Measurements from ENCODE around the gene LGALS3. TPM values are rescaled to one million over a fixed set of nuclear protein-coding genes. Genes with fewer than 3 reads are reported as not detected.

The LGALS3 gene
- total and polyA plus RNA-seq, 2 experiments from 2014 or later, result 33.2 to 60.3 TPM

GRCh38 chr14:55107766-55108554 lies 21.1 kb upstream of the LGALS3 start:
- peak in 1 of 2 donors; percentile 98 for DNase-seq (ENCODE audit: low read depth in 1 of 2, low spot score in 1 of 2)
- H3K9me3 ChIP-seq (ENCODE audit: low read depth), result no peaks in the 10 kb centered on the region
- no peak for TF ChIP-seq CTCF (IDR thresholded peaks at IDR 0.05; ENCODE audit: low read depth, low read length)
- no peak overlapping the region for H3K27ac ChIP-seq
- H3K4me1 ChIP-seq (ENCODE audit: low read depth), result peaks cover 15% of the 10 kb centered on the region
- H3K36me3 ChIP-seq, result no peaks in the 10 kb centered on the region
- no peaks in the 10 kb centered on the region for H3K27me3 ChIP-seq
- no peak overlapping the region for H3K4me3 ChIP-seq

GRCh38 chr14:55109836-55110235 lies 19.2 kb upstream of the LGALS3 start:
- Histone ChIP-seq H3K4me1 (ENCODE audit: low read depth) (peaks cover 8% of the 10 kb centered on the region), H3K27ac (no peak overlapping the region), H3K27me3 (no peaks in the 10 kb centered on the region), H3K4me3 (no peak overlapping the region), H3K36me3 (no peaks in the 10 kb centered on the region), H3K9me3 (ENCODE audit: low read depth) (no peaks in the 10 kb centered on the region)
- TF ChIP-seq CTCF (IDR thresholded peaks at IDR 0.05; ENCODE audit: low read depth, low read length), result no peak
- no peak for DNase-seq (ENCODE audit: low read depth in 1 of 2, low spot score in 1 of 2)

- no peak overlapping the region for H3K27ac ChIP-seq
- no peak for TF ChIP-seq CTCF (IDR thresholded peaks at IDR 0.05; ENCODE audit: low read depth, low read length)
- H3K27me3 ChIP-seq, result no peaks in the 10 kb centered on the region
- no peaks in the 10 kb centered on the region for H3K9me3 ChIP-seq (ENCODE audit: low read depth)
- peaks cover under 1% of the 10 kb centered on the region for H3K4me1 ChIP-seq (ENCODE audit: low read depth)
- H3K4me3 ChIP-seq, result no peak overlapping the region
- no peaks in the 10 kb centered on the region for H3K36me3 ChIP-seq
- DNase-seq (ENCODE audit: low read depth in 1 of 2, low spot score in 1 of 2), result no peak
These were observed 17.8 kb upstream of the LGALS3 start for GRCh38 chr14:55111122-55111708.

- TF ChIP-seq CTCF (IDR thresholded peaks at IDR 0.05; ENCODE audit: low read depth, low read length), result no peak
- no peak overlapping the region for H3K4me3 ChIP-seq
These were observed 14.3 kb upstream of the LGALS3 start for GRCh38 chr14:55114720-55115119.

GRCh38 chr14:55115460-55115859 lies 13.6 kb upstream of the LGALS3 start:
- Histone ChIP-seq H3K4me1 (ENCODE audit: low read depth) (no peaks in the 10 kb centered on the region), H3K36me3 (no peaks in the 10 kb centered on the region), H3K27ac (no peak overlapping the region), H3K9me3 (ENCODE audit: low read depth) (no peaks in the 10 kb centered on the region), H3K27me3 (no peaks in the 10 kb centered on the region), H3K4me3 (no peak overlapping the region)
- no peak for DNase-seq (ENCODE audit: low read depth in 1 of 2, low spot score in 1 of 2)
- TF ChIP-seq CTCF (IDR thresholded peaks at IDR 0.05; ENCODE audit: low read depth, low read length), result no peak

More at GRCh38 chr14:55114720-55115119, 14.3 kb upstream of the LGALS3 start:
- Histone ChIP-seq H3K9me3 (ENCODE audit: low read depth) (no peaks in the 10 kb centered on the region), H3K27me3 (no peaks in the 10 kb centered on the region), H3K36me3 (no peaks in the 10 kb centered on the region), H3K27ac (no peak overlapping the region), H3K4me1 (ENCODE audit: low read depth) (no peaks in the 10 kb centered on the region)
- no peak for DNase-seq (ENCODE audit: low read depth in 1 of 2, low spot score in 1 of 2)
